ENCODE measurements around the gene CSMD2.

CSMD2 gene

GRCh38 chr1:33946836-33947235 is 218.2 kb downstream of the CSMD2 start:
- no peak for DNase-seq

GRCh38 chr1:33944846-33945245 is 220.2 kb downstream of the CSMD2 start:
- no peak for DNase-seq

GRCh38 chr1:33943978-33944377 is 221.1 kb downstream of the CSMD2 start:
- no peak for DNase-seq

DNA sequence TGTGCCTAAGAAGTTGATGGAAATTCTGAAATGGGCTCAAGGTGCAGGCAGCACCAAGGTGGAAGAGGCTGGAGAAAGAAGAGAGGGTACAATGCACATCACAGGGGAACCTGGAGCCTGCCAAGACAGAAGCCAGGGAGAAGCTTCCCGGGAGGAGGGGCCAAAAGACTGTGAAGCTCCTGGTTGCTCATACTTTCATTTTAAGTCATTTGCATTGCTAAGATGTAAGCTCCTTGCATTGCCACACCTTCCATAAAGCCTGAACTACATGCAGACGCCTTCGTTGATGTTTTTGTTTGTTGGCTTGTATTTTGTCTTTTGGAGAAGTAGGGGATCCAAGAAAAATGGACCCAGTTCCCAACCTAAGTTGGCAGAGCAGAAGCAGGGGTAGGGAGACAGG is 232.2 kb downstream of the CSMD2 start:
- no peak for DNase-seq

DNA sequence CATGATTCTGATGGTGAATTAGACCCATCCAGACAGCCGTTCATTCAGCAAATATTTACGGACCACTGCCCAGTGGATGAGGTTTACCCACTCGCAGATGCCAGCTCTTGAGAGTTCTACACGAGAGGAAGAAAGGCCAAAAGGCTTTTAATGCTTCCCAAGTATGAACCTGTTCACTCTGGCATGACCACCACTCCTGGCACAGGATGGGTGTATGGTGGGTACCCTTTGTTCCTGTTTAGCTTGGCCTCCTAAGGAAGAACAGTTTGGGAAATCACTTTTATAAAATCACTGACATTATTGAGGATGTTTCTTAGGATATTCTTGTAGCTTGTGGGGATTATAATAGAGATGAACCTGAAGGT is 233.9 kb downstream of the CSMD2 start:
- no peak for DNase-seq

GRCh38 chr1:33930346-33931110 is 234.5 kb downstream of the CSMD2 start:
- DNase-seq, result no peak

DNA sequence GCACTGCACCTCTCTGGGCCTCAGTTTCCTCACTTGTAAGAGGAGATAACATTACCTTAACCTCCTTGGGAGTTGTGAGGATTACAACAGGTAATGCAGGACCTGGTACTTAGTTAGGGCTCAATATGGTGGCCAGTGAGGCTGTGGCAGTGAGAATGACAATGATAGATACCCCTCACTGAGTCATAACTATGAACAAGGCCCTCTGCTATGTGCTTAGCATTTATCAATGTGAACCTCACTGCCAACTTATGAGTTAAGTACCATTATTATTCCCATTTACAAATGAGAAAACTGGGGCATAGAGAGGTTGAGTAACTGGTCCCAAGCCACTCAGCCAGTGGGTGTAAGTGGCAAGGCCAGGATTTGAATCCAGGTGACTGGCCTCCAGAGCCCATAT is 236.8 kb downstream of the CSMD2 start:
- DNase-seq, result no peak

DNA sequence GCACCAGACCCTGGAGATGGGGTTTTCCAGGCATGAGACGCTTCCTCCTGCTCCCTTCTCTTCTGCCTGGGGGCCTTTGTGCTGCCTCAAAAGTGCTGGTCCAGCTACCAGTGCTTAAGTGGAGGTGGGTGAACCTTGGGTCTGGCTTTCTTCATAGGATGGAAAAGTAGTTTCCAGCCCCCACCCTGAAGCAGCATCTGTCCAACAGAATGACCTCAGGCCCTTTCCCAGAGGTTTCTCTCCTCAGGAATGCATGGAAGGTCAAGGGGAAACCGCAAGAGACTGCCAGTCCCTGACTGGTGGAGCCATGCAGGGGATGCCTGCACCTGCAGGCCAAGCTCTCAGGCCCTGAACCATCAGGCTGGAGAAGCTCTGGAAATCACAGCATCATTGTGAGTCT is 237.3 kb downstream of the CSMD2 start:
- DNase-seq, result no peak

DNA sequence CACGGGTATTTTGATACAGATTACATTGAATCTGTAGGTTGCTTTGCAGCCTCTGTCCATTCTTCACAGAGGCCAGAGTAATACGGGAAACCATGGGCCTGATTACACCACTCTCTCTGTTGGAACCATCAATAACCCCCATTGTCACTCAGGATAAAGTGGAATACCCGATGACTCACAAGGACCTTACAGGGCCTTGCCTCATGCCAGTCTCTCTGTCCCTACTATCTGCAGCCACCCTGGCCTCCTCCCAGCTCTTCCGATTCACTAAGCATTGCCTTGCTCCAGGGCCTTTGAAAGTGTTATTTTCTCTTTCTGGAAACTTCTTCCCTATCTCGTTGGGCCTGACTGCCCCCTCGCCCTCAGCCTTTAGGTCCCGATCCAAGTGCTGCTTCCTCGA is 239.4 kb downstream of the CSMD2 start:
- no peak for DNase-seq

DNA sequence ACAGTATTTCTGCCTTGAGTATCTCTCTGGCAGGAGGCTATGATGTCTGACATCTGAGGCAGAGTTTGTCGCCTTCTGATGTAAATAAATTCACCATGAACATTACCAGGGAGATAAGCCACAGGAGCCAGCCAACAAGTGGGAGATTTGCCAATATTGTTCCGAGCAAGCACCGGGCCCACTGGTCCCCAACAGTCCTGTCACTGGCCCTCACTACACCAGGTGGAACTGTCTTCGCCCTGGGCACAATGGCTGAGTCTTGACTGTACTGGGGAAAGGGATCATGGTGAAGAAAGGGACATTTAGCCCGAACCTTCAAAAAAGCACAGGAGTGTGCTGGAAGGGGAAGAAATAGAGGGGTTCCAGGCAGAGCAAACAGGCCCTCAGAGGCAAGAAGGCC is 243.7 kb downstream of the CSMD2 start:
- no peak for DNase-seq

- DNase-seq, result no peak
Measured at GRCh38 chr1:33918368-33918767, 246.7 kb downstream of the CSMD2 start.

DNA sequence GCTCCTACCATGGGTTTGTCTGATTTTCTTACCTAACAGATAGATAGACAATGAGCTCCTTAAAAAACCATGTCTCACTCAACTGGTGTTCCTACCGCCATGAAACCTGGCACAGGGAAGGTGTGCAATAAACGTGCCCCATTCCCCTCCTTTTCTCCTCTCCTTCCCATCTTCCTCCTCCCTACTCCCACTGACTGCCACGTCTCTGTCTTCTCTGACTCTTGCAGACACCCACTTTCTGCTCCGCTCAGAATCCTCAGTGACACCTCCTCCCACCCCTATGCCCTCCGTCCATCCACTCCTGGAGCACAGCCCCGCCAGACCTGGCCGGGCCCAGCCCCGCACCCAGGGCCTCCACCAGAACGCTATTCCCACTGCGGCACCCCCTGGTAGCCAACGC is 248.2 kb downstream of the CSMD2 start:
- DNase-seq, result no peak

DNA sequence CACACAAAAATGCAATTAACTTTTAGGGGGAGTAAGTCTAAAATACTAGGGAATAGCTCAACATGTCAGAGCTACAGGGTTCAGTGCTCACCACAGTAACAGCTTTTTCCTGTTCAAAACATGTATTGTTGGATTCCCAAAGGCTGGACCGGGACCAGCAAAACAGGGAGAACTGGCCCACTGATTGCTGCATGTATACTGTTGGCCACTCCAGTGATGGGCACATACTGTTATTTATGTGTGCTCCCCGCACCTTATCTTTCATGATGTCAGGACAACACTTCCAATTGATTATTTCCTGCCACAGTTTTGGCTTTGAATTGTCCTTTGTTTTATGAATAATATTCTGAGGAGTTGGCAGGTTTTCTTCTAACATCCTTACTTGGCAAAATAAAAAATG is 250.5 kb downstream of the CSMD2 start:
- no peak for DNase-seq

DNA sequence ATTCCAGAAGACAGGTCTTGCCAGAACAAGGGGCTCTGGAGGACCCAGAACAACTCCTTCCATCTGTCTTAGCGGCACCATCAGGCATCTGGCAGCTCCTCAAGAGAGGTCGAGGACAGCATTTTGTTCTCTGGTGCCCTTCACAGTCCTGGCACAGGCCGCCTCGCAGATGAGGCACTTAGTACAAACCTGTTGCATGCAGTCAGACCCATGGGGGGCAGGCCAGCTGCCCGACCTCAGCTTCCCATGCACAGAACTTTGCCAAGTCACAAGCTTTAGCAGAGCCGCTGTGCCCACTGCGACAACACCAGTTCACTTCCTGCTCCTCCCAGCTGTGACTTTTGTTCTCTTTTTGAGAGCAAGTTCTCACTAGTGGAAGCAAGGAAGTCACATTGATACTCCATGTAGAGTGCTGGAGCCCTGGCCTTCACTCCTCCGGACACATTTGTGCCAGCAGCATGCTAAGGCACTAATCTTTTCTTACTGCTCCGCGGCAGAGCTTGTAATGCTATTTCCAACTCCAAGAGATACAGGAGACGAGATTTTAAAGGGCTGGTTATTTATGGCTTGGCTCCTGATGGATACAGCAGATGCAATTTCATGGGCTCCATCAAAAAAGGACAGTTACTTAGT is 256.6 kb downstream of the CSMD2 start:
- DNase-seq, result no peak

GRCh38 chr1:33906156-33906555 is 258.9 kb downstream of the CSMD2 start:
- DNase-seq, result no peak

DNA sequence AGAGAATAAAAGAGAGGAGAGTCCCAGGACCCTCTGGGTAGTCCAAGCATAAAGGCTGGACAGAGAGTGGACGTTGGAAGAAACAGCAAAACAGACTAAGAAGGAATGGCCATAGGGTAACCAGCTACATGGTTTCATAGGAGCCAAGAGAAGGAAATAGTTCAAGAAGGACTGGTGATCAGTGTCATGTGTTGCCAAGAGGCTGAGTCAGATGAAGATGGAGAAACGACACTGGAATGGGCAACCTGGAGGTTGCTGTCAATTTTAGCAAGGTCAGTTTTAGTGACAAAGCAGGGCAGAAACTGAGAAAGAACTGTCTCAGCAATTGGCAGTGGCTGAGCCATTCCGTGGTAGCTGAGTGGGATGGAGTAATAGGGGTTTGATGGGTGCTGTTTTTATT is 259.8 kb downstream of the CSMD2 start:
- DNase-seq, result no peak

DNA sequence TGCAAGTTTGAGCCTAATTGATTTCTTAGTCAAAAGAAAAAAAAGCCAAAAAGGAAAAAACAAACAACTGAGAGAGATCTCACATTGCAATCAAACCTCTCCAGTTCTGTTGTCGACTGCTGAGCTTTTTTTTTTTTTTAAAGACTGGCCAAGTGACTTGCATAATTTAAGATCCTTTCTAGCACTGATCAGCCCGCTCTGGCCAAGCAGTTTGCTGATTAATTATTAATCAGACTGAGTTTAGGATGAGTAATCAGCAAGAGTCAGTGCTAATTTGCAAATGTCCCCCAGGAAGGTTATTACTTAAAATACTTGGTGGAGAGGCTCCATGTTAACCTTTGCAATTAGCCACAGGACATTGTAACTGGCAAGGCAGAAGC is 261.8 kb downstream of the CSMD2 start:
- DNase-seq, result no peak

DNA sequence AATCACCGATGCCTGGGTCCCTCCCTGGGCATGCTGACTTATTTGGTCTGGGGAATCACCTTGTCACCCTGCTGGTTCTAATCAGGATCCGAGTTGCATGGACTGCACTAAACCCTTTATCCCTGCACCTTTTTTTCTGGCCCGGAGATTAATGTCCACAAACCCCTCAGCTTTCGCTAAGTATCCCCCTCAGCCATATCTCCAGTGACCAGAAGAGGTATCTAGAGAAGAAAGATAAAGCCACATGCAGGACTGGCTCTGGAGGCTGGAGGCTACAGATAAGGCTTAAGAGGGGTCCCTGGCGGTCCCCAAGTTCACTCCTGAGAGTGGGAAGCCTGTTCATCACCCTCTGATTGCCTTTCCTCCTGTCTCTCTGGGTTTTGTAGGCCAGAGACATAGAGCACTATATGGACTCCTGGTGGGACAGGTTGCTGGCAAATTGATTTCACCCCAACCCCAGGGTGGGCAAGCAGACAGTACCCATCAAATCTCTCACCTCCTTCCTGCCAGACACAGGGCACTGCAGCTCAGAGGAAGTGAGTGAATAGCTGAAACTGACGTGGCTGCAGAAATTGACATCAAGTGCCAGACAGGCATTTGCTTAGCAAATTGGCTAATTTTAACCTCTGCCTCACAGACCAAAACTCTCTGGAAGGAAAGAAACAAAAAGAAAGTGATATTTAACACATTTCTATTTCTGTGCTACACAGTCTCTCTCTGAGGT is 262.4 kb downstream of the CSMD2 start:
- no peak for DNase-seq

- no peak for DNase-seq
Measured at GRCh38 chr1:33899746-33900145, 265.3 kb downstream of the CSMD2 start.

DNA sequence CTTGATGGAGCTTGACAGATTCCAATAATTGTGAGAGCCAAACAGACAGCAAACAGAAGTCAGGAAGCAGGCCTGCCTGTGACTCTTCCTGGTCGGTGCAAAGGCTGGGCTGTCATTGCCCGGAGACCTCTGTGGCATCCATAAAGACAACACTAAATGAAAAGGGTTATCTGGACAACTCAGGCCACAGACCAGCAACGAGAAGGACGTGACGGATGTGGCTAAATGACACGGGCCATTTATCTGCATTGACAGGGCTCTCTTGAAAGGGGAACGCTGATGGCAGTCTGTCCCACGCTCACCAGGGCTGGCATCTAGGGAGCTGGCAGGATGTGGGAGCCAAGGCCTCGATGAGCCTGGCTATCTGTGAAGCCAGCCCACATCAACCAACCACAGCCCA is 266.1 kb downstream of the CSMD2 start:
- DNase-seq, result no peak

GRCh38 chr1:33898406-33898805 is 266.6 kb downstream of the CSMD2 start:
- no peak for DNase-seq

GRCh38 chr1:33897092-33897725 is 267.8 kb downstream of the CSMD2 start:
- DNase-seq, result no peak

DNA sequence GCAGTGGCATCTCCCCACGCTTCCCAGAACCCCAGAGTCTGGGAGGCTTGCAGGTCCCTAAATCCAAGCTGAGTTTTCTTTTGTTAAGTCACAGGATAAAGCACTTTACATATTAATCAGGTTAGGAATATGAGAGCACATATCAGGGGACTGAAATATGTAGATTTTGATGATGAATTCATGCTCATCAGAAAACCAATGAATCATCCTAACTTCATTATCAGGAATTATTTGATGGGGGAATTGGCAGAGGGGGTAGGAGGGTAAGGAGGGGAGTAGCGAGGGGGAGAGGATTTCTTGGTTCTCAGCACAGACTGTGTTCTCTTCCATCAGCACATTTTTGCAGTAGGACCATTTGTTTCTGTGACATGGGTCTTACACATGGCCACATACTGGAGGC is 269.1 kb downstream of the CSMD2 start:
- DNase-seq, result no peak

GRCh38 chr1:33895396-33895795 is 269.6 kb downstream of the CSMD2 start:
- no peak for DNase-seq

Data from CD4-positive, alpha-beta T cell treated with Interferon alpha-2 for 1 hour (primary cell).